ENCODE data around the gene ABAT. TPM values are rescaled to one million over a fixed set of nuclear protein-coding genes. Genes with fewer than 3 reads are reported as not detected.

The ABAT gene
- total RNA-seq, 1 donor from 2014 or later, result 21.4 TPM

DNA sequence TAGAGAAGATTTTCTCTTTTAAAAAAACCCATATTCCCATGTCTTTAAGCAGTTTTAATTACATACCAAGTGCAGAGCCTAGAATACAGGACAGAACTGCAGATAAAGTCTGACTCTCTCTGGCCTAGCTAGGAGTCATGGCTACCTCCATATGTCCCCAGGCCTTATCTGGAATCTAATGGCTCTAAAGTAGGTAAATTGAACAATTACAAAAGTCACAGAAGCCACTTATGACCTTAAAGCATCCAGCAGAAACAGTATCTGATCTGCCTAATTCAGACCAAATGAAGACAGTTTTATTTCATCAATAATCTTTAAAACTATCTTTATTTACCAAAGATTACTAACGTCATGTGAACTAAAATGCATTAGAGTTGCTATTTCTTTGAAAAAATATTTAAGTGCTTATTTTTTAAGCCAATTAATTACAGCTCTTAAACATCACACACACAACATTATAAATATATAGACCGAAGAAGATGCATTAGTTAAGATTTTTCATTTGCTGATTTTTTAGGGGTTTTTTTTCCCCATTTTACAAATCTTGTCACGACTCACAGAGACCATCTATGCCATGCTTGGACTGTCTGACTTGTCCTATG lies 152.0 kb downstream of the ABAT start:
- no peak overlapping the region for H3K27ac Mint-ChIP-seq
- no peaks in the 10 kb centered on the region for H3K9me3 Mint-ChIP-seq
- H3K36me3 Mint-ChIP-seq, result peaks cover 51% of the 10 kb centered on the region
- H3K27me3 Mint-ChIP-seq (ENCODE audit: low read depth), result no peaks in the 10 kb centered on the region
- no peak for DNase-seq (ENCODE audit: low spot score in 2 of 2, unreplicated experiment in 2 of 2)
- no peak overlapping the region for H3K4me3 Mint-ChIP-seq
- no peaks in the 10 kb centered on the region for H3K4me1 Mint-ChIP-seq
- TF ChIP-seq CTCF (IDR thresholded peaks at IDR 0.05; ENCODE audit: unreplicated experiment), result no peak

- no peak for DNase-seq (ENCODE audit: low spot score in 2 of 2, unreplicated experiment in 2 of 2)
- Mint-ChIP-seq H3K27me3 (ENCODE audit: low read depth) (no peaks in the 10 kb centered on the region), H3K4me1 (no peaks in the 10 kb centered on the region), H3K27ac (no peak overlapping the region), H3K9me3 (no peaks in the 10 kb centered on the region), H3K36me3 (peaks cover 41% of the 10 kb centered on the region), H3K4me3 (no peak overlapping the region)
- no peak for TF ChIP-seq CTCF (IDR thresholded peaks at IDR 0.05; ENCODE audit: unreplicated experiment)
Measured at GRCh38 chr16:8828541-8829165, 154.2 kb downstream of the ABAT start.

DNA sequence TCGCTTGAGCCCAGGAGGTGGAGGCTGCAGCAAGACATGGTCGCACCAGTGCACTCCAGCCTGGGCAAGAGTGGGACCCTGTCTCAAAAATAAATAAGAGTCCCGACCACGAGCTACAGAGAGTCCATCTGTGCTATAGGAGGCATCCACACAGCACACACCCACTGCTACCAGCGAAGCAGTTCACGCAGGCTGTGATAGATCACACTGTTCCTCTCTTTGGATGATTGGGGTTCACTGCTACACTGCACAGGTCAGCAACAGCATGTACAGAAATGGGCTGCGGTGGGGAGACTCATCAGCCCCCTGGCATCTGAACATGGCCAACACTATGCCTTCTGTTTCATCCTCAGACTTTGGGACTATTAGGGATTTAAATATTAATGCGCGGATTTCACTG lies 157.0 kb downstream of the ABAT start:
- Mint-ChIP-seq H3K4me3 (no peak overlapping the region), H3K27me3 (ENCODE audit: low read depth) (no peaks in the 10 kb centered on the region), H3K27ac (no peak overlapping the region), H3K4me1 (no peaks in the 10 kb centered on the region), H3K9me3 (no peaks in the 10 kb centered on the region), H3K36me3 (peaks cover 29% of the 10 kb centered on the region)
- DNase-seq (ENCODE audit: low spot score in 2 of 2, unreplicated experiment in 2 of 2), result no peak
- no peak for TF ChIP-seq CTCF (IDR thresholded peaks at IDR 0.05; ENCODE audit: unreplicated experiment)

GRCh38 chr16:8831871-8832716 lies 157.7 kb downstream of the ABAT start:
- no peak for DNase-seq (ENCODE audit: low spot score in 2 of 2, unreplicated experiment in 2 of 2)
- H3K27me3 Mint-ChIP-seq (ENCODE audit: low read depth), result no peaks in the 10 kb centered on the region
- H3K9me3 Mint-ChIP-seq, result no peaks in the 10 kb centered on the region
- H3K4me1 Mint-ChIP-seq, result no peaks in the 10 kb centered on the region
- H3K36me3 Mint-ChIP-seq, result peaks cover 29% of the 10 kb centered on the region
- TF ChIP-seq CTCF (IDR thresholded peaks at IDR 0.05; ENCODE audit: unreplicated experiment), result no peak
- no peak overlapping the region for H3K27ac Mint-ChIP-seq
- no peak overlapping the region for H3K4me3 Mint-ChIP-seq

DNA sequence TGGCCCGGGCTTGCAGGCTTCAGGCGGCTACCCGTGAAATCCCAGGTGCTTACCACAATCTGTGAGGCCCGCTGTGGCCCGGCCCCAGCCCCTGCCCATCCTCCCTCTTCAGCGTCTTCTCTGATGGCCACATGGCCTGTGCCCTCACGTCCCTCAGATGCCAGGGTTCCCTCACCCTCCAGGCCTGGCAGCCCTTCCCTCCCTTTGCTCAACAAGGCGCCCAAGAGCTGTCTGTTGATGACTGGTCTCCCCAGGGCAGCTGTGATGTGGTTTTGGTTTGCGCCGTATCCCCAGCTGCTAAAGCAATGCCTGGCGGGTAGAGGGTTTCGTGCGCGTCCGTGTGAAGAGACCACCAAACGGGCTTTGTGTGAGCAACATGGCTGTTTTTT lies 158.3 kb downstream of the ABAT start:
- Mint-ChIP-seq H3K4me3 (no peak overlapping the region), H3K4me1 (no peaks in the 10 kb centered on the region), H3K36me3 (peaks cover 29% of the 10 kb centered on the region), H3K27ac (no peak overlapping the region), H3K27me3 (ENCODE audit: low read depth) (no peaks in the 10 kb centered on the region), H3K9me3 (no peaks in the 10 kb centered on the region)
- DNase-seq (ENCODE audit: low spot score in 2 of 2, unreplicated experiment in 2 of 2), result no peak
- TF ChIP-seq CTCF (IDR thresholded peaks at IDR 0.05; ENCODE audit: unreplicated experiment), result no peak

Other genes starting within 250 kb of the ABAT start
- gene TMEM114, start 84.1 kb upstream of the ABAT start, total RNA-seq, result not detected in 3 replicates
- gene METTL22, start 52.9 kb upstream of the ABAT start, total RNA-seq, result 57.3 to 65.8 TPM (median 63.3 TPM) in 3 replicates
- 11.2 to 12.8 TPM (median 11.9 TPM) in 3 replicates for gene TMEM186, start 123.0 kb downstream of the ABAT start, total RNA-seq
- gene PMM2, start 123.2 kb downstream of the ABAT start, total RNA-seq, result 41.3 to 41.7 TPM (median 41.4 TPM) in 3 replicates
- gene CARHSP1, start 194.4 kb downstream of the ABAT start, total RNA-seq, result 78.6 to 84.2 TPM (median 80.3 TPM) in 3 replicates
- not detected in 3 replicates for gene LITAFD, start 207.7 kb downstream of the ABAT start, total RNA-seq